Suppressor macrophage treated with lipopolysaccharide for 1 hour (primary cell): ENCODE measurements around the gene FGF11.
A peak's percentile ranks its signal among the peaks of the same experiment; 100 is the strongest.
"Not testable (repeated sequence)": the region's sequence is repeated elsewhere in the genome, so short reads cannot be mapped to it uniquely, and the experiment has no call there.

Experiments used
- DNase-seq, 3 donors: peaks; one replicate each; pipeline ENCODE4 v3.0.0-alpha.2; 2020 to 2022

The FGF11 gene

DNA sequence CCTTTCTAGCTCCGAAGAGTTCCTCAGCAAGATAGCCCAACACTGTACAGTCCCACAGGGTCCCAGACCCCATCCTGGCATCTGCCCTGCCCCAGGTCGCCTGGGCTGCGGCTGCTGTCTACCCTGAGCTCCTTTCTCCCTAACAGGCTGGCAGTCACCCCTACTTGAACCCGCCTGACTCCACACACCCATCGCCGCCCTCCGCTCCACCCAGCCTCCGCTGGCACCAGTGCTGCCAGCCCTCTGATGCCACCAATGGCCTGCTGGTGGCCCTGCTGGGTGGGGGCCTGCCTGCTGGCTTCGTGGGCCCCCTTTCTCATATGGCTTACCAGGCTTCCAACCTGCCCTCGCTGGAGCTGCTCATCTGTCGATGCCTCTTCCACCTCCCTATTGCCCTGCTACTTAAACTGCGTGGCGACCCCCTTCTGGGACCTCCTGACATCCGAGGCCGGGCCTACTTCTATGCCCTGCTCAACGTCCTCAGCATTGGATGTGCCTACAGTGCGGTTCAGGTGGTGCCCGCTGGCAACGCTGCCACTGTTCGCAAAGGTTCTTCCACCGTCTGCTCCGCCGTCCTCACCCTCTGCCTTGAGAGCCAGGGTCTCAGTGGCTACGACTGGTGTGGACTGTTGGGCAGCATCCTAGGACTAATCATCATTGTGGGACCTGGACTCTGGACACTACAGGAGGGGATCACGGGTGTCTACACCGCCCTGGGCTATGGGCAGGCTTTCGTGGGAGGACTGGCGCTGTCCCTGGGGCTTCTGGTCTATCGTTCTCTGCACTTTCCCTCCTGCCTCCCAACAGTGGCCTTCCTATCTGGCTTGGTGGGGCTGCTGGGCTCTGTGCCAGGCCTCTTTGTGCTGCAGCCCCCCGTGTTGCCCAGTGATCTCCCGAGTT lies 42.8 kb downstream of the FGF11 start:
- DNase-seq: peak in 1 of 3 donors; percentile 1

DNA sequence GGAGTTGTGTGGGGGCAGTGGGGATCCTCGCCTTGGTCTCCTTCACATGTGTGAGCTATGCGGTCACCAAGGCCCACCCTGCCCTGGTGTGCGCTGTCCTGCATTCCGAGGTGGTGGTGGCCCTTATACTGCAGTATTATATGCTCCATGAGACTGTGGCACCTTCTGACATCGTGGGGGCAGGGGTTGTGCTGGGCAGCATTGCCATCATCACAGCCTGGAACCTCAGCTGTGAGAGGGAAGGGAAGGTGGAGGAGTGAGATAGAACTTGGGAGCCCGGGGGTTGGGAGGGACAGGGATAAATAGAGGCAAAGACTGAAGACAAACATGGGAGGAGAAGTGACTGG lies 43.4 kb downstream of the FGF11 start:
- DNase-seq: not testable (repeated sequence)

DNA sequence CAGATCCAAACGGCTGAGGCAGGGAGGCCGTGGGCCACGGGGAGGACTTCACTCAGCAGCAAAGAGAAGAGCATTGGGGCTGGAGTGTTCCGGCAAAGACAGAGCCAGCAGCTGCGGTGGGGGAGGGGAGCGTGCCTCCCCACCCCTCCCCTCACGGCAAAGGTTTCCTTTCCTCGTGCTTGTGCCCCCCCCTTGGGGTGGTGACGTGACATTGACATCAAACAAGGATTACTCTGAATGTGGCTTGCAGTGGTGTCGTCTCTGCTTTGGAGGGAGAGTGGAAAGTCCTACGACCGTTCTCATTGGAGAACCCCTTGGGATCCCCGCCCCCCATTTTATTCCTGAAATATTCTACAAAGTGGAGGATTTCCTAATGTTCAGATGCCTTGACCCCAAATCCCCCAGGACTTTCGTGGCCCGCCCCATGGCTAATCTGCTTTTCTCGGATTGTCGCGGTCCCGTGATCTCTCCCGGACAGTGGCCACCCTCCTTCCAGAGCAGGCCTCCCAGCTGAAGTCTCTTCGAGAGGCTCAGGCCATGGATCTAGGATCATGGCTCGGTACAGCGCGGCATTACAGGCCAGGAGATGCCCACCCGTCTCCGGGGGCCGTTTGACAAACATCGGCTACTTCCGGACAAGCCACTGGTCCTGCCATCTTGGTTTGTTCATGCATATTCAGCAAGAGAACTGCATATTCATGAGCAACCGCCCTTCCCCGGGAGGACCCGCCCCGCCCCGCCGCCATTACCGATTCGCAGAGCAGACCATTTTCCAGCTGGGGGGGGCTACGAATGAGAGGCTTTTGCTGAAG lies 44.1 kb downstream of the FGF11 start:
- peak; percentile 94 for DNase-seq

DNA sequence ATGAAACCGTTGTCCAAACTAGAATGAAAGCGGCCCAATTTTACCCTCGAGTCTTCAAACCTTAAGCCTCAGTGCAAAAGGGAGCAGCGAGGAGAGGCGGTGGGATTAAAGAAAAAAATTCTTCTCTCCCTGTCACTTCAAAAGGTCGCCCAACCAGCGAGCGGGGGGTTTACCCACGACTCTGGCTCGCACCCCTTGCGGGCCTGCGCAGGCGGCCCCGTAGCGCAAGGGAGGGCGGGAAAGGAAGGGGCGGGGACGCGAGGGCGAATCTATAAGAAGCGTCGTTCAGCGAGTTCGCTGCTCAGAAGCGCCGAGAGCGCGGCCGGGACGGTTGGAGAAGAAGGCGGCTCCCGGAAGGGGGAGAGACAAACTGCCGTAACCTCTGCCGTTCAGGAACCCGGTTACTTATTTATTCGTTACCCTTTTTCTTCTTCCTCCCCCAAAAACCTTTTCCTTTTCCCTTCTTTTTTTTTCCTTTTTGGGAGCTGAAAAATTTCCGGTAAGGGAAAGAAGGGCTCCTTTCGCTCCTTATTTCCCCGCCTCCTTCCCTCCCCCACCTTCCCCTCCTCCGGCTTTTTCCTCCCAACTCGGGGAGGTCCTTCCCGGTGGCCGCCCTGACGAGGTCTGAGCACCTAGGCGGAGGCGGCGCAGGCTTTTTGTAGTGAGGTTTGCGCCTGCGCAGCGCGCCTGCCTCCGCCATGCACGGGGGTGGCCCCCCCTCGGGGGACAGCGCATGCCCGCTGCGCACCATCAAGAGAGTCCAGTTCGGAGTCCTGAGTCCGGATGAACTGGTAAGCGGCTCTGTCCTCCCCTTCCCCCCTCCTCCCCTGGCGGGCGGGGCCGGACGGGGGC lies 45.0 kb downstream of the FGF11 start, which contains the start of gene POLR2A:
TSS of gene POLR2A (plus strand) at position 300 of the 852 bp plus-strand sequence.
- DNase-seq: peak; percentile 98 to 99 (median 99)

DNA sequence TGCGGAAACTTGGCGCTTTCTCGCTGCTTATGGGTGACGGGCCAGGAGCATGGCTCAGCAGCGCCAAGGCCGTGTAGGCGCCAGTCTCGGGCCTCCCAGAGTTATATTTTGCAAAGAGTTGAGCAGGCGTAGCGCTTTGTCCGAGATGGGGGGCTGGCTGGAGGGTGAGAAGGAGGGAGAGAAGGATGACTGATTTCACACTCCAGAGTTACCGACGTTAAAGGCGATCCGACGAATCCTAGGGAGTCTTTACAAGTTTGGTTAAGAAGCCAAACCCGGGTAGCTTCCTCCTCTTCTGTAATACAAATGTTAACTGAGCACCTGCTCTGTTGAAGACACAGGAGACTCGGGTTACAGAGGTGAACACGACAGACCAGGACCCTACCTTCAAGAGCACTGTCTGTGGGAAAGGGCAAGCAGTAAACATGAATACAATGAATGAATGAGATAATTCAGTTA lies 45.6 kb downstream of the FGF11 start:
- no peak for DNase-seq

DNA sequence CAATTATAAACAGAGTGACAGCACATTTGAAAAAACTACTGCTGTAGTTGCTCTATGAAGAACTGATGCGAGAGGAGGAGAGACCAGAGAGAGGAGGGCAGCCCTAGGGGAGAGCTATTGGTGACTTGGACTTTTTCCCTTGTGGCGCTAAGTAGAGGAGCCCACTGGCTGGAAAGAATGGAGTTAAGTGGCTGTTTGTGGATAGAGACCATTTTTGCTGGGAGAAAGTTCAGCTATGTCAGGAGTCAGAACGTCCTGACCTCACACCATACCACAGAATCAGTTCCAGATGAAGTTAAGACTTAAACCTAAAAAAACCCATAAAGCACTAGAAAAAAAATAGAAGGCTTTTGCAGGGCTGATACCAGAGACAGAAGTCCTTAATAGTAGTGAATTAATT lies 46.9 kb downstream of the FGF11 start:
- no peak for DNase-seq

DNA sequence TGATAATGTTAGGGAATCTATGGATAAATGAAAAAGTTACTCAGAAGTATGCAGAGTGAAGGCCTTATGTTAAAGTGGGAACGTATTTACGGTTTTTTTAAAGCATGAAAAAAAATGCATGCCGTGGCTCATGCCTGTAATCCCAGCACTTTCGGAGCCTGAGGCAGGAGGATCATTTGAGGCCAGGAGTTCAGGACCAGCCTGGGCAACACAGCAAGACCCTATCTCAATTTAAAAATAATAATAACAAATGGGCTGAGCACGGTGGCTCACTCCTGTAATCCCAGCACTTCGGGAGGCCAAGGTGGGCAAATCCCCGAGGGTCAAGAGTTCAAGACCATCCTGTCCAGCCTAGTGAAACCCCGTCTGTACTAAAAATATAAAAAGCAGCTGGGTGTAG lies 50.8 kb downstream of the FGF11 start:
- no peak for DNase-seq

DNA sequence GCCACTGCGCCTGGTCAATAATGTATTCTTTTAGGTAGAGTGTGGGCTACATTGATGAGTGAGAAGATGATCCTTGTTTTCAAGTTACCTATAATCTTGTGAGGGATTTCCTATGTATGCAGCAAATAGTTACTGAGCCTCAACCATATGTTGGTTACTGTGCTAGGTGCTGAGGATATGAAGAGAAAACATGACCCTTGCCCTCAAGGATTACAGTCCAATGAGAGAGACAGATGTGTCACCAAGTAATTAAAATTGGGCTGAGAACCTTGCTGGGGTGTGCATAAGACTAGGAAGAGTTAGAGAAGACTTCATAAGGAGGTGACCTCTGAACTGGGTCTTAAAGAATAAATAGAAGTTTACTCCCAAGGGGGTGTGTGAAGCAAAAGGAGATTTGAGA lies 52.3 kb downstream of the FGF11 start:
- no peak for DNase-seq

DNA sequence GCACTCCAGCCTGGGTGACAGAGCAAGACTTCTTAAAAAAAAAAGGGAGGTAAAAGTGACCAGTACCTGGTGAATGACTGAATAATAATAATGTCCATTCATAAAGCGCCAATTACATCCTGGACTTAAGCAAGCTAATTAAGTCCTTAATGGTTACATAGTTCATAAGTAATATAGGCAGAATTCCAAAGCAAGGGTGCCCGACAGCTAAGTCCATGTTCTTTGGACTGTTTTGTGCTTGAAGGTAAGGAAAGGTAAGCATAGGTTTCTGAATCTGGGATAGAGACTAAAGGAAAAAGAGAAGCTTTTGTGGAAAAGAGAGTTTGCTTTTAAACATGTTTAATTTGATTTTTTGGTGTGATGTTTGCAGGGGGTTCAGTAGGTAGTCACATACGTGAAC lies 54.6 kb downstream of the FGF11 start:
- no peak for DNase-seq
